NCI-H748 (cell line): ENCODE data around the gene SLC22A31.
"Not testable (repeated sequence)": the region's sequence is repeated elsewhere in the genome, so short reads cannot be mapped to it uniquely, and the experiment has no call there.

Experiments used
- DNase-seq: peaks from one replicate; lab custom pipeline; 2025; ENCODE audit not compliant: unreplicated experiment; lab: John Stamatoyannopoulos, UW

SLC22A31 gene

DNA sequence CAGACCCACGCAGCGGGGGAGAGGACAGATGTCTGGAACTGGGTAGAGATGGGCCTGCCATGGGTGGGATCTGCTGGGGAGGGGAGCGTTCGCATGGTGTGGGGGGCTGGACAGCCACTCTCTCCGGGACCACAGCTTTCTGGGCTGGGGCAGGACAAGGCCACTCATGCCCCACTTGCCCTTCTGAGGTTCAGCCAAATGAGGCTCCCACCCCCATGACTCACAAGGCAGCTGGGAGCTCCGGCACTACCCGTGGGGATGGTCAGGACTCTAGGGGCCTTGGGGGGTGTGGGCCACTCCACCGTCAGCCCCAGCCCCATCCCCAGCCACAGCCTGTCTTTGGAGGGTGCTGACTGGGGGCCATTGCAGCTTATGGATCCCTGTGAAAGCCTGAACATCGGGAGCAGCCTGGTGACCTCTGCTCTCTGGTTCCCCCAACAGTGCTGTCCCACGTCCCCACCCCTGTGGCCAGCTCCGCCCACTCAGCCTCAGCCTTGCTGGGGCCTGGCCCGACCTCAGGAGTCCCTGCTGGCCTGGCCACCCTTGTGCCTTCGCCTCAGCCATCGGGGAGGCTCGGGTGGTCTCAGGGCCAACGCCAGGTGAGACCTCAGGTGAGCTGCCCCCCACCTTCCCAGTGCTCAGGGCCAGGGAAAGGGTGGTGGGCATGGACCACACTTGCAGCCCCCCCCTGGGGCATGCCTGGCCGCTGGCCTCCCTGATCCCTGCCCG lies 33.5 kb downstream of the SLC22A31 start:
- no peak for DNase-seq

DNA sequence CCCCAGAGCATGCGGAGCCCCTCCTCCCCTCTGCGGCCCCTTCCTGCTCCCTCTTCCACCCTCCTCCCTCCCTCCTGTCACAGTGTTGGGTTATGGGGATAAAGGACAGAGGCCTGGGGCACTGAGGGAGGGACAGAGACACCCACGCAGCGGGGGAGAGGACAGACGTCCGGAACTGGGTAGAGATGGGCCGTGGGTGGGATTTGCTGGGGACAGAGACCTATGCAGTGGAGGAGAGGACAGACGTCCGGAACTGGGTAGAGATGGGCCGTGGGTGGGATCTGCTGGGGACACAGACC lies 34.7 kb downstream of the SLC22A31 start:
- not testable (repeated sequence) for DNase-seq

GRCh38 chr16:89164847-89165680 lies 35.3 kb downstream of the SLC22A31 start:
- no peak for DNase-seq

DNA sequence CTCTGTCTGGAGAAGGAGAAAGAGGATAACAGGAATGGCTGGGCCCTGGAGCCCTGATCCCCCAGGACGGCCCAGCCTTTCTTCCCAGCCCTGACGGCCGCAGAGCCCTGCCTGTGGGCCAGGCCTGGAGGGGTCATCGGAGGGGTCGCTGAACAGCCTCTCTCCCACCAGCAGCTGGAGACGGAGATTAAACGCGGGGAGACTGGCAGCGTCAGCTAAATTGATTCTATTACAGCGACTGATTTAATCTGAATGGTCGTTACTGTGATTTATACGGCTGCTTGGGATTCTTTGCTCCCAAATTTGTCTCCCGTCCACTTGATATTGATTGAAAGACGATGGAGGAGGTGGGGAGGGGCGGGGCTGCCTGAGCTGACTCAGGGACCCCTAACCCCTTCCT lies 35.9 kb downstream of the SLC22A31 start:
- no peak for DNase-seq

- no peak for DNase-seq
Observed at GRCh38 chr16:89163297-89163696, 37.0 kb downstream of the SLC22A31 start.

DNA sequence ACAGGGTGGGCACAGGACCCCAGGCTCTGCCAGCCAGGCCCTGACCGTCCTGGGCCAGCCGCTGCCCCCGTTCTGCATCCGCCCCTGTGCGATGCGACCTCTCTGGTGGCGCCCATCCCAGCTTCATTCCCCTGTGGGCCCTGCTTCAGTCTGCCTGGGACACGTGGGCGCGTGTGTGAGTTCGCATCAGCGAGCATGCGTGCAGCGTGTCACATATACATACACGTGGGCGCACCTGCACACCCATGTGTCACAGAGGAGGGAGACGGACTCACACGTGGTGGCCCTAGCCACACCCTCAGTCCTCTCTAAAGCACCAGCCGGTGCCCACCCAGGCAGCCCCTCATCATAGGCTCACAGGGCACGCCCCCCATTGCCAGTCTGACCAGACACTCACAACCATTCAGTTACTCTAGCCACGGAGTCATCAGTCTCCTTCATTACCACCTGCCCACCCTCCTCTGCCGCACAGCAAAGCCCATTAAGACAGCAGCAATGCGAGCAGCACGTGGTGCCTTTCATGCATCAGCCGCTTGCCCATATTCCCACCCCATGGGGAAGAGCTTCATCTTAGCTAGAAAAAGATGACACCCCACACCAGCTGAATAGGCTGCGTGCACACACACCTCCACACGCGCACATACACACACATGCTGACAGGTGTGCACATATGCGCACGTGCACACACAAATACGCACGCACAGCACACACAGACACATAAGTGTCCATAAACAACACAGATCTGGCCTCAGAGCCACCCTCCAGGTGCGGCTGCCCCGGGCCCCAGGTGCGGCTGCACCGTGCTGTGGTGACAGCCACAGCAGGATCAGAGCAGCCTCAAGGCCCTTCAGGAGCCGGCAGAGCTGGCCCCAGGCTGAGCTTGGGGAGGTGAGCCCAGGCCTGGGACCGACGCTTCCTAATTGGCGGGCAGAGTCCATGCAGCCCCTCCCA lies 38.3 kb downstream of the SLC22A31 start:
- no peak for DNase-seq

DNA sequence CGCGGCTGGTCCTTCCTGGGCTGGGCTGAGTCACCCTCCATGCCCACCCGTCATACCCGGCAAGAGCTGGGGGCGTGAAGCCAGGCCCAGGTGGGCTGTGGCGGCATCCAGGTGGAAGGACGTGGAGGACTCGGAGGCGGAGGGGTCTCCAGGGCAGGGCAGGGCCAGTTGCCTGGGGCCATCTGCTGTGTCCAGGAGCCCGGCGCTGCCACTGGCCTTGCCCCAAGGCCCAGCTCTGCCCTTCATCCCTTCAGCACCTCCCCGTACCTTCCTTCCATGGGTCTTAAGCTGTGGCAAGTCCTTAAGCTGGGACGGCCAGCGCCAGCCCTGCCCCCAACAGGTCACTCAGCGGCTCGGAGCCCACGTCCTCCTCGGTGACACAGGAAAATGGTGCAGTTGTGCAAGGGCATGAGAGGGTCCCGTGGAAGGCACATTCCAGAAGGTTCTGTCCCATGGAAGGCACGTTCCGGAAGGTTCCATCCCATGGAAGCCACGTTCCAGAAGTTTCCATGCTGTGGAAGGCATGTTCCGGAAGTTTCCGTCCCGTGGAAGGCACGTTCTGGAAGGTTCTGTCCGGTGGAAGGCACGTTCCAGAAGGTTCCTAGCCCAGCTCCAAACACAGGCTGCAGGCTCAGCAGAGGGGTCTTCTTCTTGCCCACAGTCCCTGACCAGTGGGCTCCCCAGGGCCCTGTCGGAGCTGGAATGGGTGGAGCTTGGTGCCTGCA lies 39.2 kb downstream of the SLC22A31 start:
- DNase-seq: no peak

DNA sequence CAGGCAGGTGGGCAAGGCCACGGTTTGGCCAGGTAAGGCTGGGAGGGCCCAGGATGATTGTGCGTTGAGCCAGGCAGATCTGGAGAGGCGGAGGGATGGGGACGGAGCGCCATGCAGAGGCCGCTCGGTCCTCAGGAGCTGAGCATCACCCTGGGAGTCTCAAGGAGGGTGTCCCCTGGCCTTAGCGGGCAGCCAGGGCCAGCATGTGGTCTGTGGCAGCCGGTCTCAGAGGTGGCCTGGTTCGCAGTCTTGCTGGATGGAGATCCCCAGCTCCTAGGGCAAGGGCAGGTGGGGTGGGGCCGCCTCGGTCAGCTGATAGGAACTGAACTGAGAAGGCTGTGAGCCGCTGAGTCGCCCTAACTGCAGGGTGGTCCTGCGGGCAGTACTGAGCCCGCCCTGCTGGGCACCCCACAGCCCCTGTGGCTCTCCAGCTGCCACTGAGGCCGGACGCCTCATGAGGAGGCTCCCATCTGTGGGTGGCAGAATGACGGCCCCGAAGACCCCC lies 40.4 kb downstream of the SLC22A31 start:
- no peak for DNase-seq

- DNase-seq: no peak
Observed at GRCh38 chr16:89159066-89159849, 41.1 kb downstream of the SLC22A31 start.

- no peak for DNase-seq
Observed at GRCh38 chr16:89157778-89158177, 42.6 kb downstream of the SLC22A31 start.

- no peak for DNase-seq
Observed at GRCh38 chr16:89156740-89157645, 43.3 kb downstream of the SLC22A31 start.

DNA sequence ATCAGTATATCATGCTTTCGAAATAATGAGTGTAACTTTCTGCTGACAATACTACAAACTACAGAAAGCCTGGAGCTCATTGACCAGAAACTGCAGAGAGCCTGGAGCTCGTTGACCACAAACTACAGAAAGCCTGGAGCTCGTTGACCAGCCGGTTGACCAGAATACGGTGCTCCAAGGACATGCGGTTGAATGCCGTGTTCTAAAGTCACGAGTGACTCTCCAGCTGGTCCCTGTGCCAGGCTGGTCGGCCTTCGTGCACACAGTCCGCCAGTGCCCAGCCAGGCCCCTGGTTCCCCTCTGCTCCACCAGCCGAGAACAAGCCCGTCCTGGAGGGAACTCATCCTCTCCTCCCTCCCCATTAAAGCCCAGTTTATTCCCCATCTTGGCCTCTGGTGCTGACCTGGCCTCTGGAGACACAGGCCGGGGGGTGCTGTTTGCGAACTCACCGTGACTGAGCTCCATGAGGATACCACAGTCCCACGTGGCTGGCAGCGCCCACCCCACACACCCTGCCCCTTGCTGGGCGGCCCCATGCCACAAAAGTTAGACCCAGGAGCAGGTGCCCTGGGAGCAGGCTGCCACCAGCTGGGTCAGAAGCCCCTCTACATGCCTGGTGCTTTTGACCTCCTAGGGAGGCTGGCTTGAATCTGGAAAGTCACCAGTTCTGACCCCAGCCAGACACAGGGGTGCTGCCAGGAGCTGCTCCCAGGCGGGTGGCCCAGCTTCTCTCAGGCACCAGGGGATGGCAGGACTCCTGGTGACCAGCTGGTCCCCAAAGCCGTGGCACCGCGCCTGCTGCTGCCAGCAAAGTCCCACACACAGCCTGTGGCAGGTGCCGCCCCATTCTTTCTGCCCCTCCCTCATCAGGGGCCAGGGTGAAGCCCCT lies 44.2 kb downstream of the SLC22A31 start:
- no peak for DNase-seq

- no peak for DNase-seq
Observed at GRCh38 chr16:89155184-89155679, 45.1 kb downstream of the SLC22A31 start.

DNA sequence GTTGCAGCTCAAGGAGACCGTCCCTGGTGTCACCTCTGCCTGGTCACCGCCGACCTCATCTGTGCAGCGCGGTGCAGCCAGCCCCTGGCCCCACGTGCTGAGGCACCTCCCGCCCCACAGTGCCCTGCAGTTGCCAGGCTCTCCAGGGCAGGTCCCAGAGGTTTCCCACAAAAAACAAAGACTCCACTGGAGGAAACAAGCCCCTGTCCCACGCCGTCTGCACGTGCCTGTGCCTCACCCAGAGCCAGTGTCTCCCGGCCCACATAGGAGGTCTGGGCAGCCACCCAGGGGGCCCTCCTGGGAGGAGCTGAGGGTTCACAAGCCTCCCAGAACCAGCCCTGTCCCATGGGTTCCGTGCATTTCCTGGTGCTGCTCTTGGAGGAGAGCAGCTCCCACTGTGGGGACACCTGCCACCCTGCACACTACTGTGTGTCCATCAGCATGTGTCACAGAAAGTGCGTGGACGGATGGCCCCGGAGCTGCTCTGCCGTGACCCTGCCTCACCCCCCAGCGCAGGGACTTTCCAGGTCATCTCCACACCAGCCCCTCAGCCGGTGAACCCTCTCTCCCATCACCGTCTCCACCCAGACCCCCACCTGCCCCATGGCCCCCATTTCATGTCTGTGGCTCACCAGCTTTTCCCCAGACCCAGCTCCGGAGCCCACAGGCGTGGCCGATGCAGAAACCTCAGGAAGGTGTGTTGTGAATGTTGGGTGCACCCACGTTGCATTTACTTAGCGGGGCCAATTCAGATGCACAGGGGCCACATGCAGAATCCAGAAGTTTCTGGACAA lies 45.8 kb downstream of the SLC22A31 start:
- no peak for DNase-seq

GRCh38 chr16:89153848-89154271 lies 46.5 kb downstream of the SLC22A31 start:
- no peak for DNase-seq

DNA sequence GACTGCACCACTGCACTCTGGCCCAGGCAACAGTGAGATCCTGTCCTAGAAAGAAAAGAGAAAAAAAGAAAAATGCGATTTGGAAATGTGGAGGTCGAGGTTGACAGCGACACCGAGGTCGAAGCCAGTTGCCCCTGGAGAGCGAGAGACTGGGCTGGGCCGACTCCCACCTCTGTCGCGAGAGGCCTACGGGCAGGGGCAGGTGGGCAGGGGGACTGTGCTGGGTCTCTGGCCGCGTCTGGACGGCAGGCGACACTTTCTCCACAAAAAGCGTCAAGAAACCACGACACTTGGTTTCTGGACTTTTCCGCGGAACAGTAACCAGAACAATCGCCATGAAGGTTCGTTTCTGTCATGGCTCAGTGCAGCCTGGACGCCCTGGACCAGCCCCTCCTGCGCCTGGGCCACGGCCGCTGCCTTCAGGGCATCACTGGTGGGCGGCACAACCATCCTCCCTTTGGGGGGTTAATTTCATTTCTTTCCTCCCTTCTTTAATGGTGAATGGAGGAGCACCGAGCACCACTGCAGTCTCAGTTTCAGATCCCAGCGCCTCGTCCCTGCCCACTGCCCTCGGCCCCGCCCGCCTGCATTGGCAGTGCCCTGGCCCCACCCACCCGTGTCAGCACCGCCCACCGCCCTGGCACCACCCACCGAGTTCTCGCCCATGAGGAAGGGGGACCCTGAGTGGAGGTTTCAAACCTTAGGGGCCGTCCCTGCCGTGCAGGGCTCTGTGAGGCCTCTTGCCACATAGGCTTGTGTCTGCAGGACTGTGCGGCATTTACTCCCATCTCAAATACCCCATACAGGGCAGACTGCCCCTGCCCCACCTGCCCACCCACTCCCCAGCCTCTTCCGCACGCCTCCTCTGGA lies 47.3 kb downstream of the SLC22A31 start:
- DNase-seq: no peak
